T-helper 2 cell treated with Interferon-gamma antibody and Interleukin-4, amounts not matched to agents 5 μg/mL and 100 μg/mL, for 36 hours (primary cell): ENCODE results near the gene ZNF350.
"Not testable (repeated sequence)": the region's sequence is repeated elsewhere in the genome, so short reads cannot be mapped to it uniquely, and the experiment has no call there.

Experiments
- DNase-seq: peaks from one replicate; pipeline ENCODE4 v3.0.0; 2021; ENCODE audit warnings: low spot score
- H3K27ac Mint-ChIP-seq: one replicate; pipeline ENCODE4 v1.8.0; 2021; ENCODE audit warnings: mild to moderate bottlenecking, mixed read lengths
- H3K27me3 Mint-ChIP-seq: one replicate; pipeline ENCODE4 v1.8.0; 2021; ENCODE audit warnings: low read depth, mixed read lengths
- H3K36me3 Mint-ChIP-seq: one replicate; pipeline ENCODE4 v1.8.0; 2021; ENCODE audit warnings: low read depth, mixed read lengths
- H3K4me1 Mint-ChIP-seq: one replicate; pipeline ENCODE4 v1.8.0; 2021; ENCODE audit warnings: low read depth, mixed read lengths
- H3K4me3 Mint-ChIP-seq: one replicate; pipeline ENCODE4 v1.8.0; 2022; ENCODE audit warnings: mild to moderate bottlenecking, moderate library complexity, mixed read lengths
- H3K9me3 Mint-ChIP-seq: one replicate; pipeline ENCODE4 v1.8.0; 2021; ENCODE audit warnings: mixed read lengths

Gene ZNF350

DNA sequence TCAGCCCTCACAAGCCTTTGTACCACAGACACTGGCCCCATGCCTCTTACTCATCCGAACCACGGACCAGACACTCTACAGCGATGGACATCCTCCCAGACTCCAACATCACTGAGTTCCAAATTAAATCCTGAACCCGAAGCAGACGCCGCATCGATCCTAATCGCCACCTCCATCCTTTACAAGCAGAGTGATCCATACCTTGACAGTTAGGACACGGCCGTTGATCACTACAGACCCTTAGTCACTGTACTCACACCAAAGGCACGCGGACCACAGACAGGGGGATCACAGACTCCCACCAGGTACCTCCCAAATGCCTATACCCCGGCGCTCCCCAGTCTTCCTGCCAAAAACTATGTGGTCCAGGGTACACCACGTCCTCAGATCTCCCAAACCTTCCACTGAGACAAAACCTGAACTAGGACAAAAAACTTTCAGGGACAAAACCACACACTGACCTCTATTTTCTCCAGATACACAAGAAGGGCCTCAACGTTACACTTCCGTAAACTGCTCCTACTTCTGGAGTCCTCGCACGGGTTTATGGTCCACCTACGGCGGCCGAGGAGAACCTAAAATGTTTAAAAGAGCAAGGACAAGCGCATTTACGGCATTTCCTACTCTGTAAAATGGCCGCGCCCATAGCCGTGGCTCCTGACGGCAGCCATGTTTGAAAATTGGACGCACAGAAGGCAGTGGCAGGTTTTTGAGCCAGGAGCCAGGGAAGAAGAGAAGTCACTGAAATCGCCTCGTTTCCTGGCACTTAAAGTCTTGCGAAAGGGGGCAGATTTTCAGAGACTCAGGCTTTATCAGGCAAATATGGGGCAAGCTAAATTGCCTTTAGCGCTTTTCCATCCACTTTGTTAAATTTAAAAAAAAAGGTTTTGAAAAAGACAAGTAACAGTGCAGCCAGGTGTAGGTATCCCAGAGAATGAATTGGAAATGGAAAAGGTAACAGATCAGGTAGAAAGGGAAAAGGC, at the start of gene ZNF350:
Gene ZNF350 (minus strand): TSS at position 532 of the 983 bp plus-strand sequence. CDS start 12,480 bp downstream, outside the sequence.
- H3K9me3 Mint-ChIP-seq = peaks cover 70% of the 10 kb centered on the region
- peaks cover 44% of the 10 kb centered on the region for H3K36me3 Mint-ChIP-seq
- DNase-seq = peak; percentile 87
- peak within 1 kb of the TSS; percentile 92 for H3K4me3 Mint-ChIP-seq
- peak within 1 kb of the TSS; percentile 93 for H3K27ac Mint-ChIP-seq
- H3K27me3 Mint-ChIP-seq = no peaks in the 10 kb centered on the region
- peaks cover 5% of the 10 kb centered on the region for H3K4me1 Mint-ChIP-seq

GRCh38 chr19:52034051-52034728, 47.5 kb upstream of the ZNF350 start:
- peaks cover 75% of the 10 kb centered on the region for H3K9me3 Mint-ChIP-seq
- H3K36me3 Mint-ChIP-seq = peaks cover 79% of the 10 kb centered on the region
- no peaks in the 10 kb centered on the region for H3K4me1 Mint-ChIP-seq
- H3K27ac Mint-ChIP-seq = no peak overlapping the region
- no peak overlapping the region for H3K4me3 Mint-ChIP-seq
- H3K27me3 Mint-ChIP-seq = no peaks in the 10 kb centered on the region
- DNase-seq = no peak

DNA sequence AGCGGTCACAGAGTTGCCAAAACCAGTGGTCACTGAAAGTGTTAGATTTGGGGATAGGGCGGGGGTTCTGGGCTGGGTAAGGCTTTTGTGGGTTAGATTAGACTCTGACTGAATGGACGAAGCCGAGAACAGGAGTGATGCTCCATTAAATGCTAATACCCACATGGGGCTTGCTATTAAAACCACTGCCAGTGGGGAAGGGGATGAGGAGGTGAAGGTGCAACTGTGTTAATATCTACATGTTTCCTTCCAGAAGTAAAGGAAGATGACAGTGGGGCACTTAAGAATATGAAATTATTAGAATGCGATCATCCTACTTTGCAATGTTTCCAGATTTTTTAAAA, 42.1 kb upstream of the ZNF350 start:
- H3K36me3 Mint-ChIP-seq = peaks cover 75% of the 10 kb centered on the region
- H3K4me1 Mint-ChIP-seq = peaks cover 17% of the 10 kb centered on the region
- DNase-seq = no peak
- no peaks in the 10 kb centered on the region for H3K27me3 Mint-ChIP-seq
- peak overlapping the region; percentile 90 for H3K4me3 Mint-ChIP-seq
- H3K27ac Mint-ChIP-seq = peak overlapping the region; percentile 95
- peaks cover 69% of the 10 kb centered on the region for H3K9me3 Mint-ChIP-seq

GRCh38 chr19:52028027-52028779, 41.6 kb upstream of the ZNF350 start, which contains the start of gene ZNF614:
Gene ZNF614, minus strand, starts transcription at chr19:52028379. Its CDS starts 2,634 bp downstream, at chr19:52025745.
- peak within 1 kb of the TSS; percentile 95 for H3K27ac Mint-ChIP-seq
- peaks cover 69% of the 10 kb centered on the region for H3K9me3 Mint-ChIP-seq
- no peaks in the 10 kb centered on the region for H3K27me3 Mint-ChIP-seq
- DNase-seq = peak; percentile 90
- H3K4me3 Mint-ChIP-seq = peak within 1 kb of the TSS; percentile 90
- peaks cover 17% of the 10 kb centered on the region for H3K4me1 Mint-ChIP-seq
- H3K36me3 Mint-ChIP-seq = peaks cover 75% of the 10 kb centered on the region

DNA sequence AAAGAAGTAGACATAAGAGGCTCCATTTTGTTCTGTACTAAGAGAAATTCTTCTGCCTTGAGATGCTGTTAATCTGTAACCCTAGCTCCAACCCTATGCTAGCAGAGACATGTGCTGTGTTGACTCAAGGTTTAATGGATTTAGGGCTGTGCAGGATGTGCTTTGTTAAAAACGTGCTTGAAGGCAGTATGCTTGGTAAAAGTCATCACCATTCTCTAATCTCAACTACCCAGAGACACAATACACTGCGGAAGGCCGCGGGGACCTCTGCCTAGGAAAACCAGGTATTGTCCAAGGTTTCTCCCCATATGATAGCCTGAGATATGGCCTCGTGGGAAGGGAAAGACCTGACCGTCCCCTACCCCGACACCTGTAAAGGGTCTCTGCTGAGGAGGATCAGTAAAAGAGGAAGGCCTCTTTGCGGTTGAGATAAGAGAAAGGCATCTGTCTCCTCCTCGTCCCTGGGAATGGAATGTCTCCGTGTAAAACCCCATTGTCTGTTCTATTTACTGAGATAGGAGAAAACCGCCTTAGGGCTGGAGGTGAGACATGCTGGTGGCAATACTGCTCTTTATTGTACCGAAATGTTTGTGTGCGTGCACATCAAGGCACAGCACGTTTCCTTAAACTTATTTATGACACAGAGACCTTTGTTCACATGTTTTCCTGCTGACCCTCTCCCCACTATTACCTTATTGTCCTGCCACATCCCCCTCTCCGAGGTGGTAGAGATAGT, 39.8 kb upstream of the ZNF350 start:
- H3K36me3 Mint-ChIP-seq = peaks cover 83% of the 10 kb centered on the region
- not testable (repeated sequence) for DNase-seq, H3K27me3 Mint-ChIP-seq, H3K27ac Mint-ChIP-seq
- peaks cover 17% of the 10 kb centered on the region for H3K4me1 Mint-ChIP-seq
- peaks cover 73% of the 10 kb centered on the region for H3K9me3 Mint-ChIP-seq
- peak overlapping the region; percentile 90 for H3K4me3 Mint-ChIP-seq

DNA sequence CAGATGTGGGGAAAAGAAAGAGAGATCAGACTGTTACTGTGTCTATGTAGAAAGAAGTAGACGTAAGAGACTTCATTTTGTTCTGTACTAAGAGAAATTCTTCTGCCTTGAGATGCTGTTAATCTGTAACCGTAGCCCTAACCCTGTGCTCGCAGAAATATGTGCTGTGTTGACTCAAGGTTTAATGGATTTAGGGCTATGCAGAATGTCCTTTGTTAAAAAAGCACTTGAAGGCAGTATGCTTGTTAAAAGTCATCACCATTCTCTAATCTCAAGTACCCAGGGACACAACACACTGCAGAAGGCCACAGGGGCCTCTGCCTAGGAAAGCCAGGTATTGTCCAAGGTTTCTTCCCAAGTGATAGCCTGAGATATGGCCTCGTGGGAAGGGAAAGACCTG, 37.8 kb upstream of the ZNF350 start:
- not testable (repeated sequence) for H3K27me3 Mint-ChIP-seq, H3K27ac Mint-ChIP-seq, DNase-seq, H3K4me3 Mint-ChIP-seq
- Mint-ChIP-seq H3K36me3 (peaks cover 87% of the 10 kb centered on the region), H3K9me3 (peaks cover 75% of the 10 kb centered on the region), H3K4me1 (peaks cover 17% of the 10 kb centered on the region)

DNA sequence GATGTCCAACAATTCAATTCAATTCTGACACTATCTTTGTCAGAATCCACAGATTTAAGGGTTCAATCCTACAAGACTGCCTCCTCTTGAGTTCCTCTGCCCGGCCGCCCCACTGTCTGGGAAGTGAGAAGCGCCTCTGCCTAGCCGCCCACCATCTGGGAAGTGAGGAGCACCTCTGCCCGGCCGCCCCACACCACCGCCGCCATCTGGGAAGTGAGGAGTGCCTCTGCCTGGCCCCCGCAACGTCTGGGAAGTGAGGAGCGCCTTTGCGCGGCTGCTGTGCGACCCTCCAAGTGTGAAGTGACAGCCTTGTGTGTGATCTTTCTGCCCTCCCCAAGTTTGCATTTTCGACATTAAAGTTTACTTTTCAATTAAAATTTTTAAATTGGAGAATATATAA, 35.6 kb upstream of the ZNF350 start:
- Mint-ChIP-seq H3K4me3 (no peak overlapping the region), H3K4me1 (peaks cover 5% of the 10 kb centered on the region), H3K27ac (no peak overlapping the region), H3K27me3 (no peaks in the 10 kb centered on the region), H3K36me3 (peaks cover 94% of the 10 kb centered on the region), H3K9me3 (peaks cover 82% of the 10 kb centered on the region)
- DNase-seq = no peak

DNA sequence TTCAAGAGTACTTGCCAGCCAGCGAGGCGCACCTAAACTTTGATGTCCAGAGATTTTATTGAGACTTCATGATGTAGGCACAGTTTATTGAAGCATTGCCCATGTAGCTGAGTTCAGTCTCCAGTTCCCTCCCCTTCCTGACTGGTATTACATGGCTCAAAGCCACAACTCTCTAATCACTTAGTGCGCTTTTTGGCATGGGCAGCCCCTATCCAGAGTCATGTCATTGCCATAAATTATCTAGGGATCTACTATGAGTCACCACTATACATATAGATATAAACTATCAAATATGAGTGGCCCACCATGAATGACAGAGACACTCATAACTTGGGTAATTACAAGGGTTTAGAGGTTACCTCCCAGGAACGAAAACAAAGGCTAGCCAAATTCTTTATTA, 33.9 kb upstream of the ZNF350 start:
- H3K27ac Mint-ChIP-seq = no peak overlapping the region
- H3K36me3 Mint-ChIP-seq = peaks cover 94% of the 10 kb centered on the region
- peaks cover 82% of the 10 kb centered on the region for H3K9me3 Mint-ChIP-seq
- no peak for DNase-seq
- no peaks in the 10 kb centered on the region for H3K27me3 Mint-ChIP-seq
- no peak overlapping the region for H3K4me3 Mint-ChIP-seq
- no peaks in the 10 kb centered on the region for H3K4me1 Mint-ChIP-seq

- Mint-ChIP-seq H3K27me3 (no peaks in the 10 kb centered on the region), H3K36me3 (peaks cover 51% of the 10 kb centered on the region), H3K4me1 (peaks cover 11% of the 10 kb centered on the region), H3K4me3 (no peak overlapping the region), H3K27ac (no peak overlapping the region), H3K9me3 (peaks cover 63% of the 10 kb centered on the region)
- DNase-seq = no peak
These were observed 24.0 kb upstream of the ZNF350 start for GRCh38 chr19:52010674-52011073.

- DNase-seq = peak; percentile 83
- Mint-ChIP-seq H3K4me3 (peak within 1 kb of the TSS; percentile 96), H3K36me3 (peaks cover 54% of the 10 kb centered on the region), H3K9me3 (peaks cover 63% of the 10 kb centered on the region), H3K4me1 (peaks cover 11% of the 10 kb centered on the region), H3K27me3 (no peaks in the 10 kb centered on the region), H3K27ac (peak within 1 kb of the TSS; percentile 98)
These were observed 21.3 kb upstream of the ZNF350 start, which contains the start of gene ZNF615 for GRCh38 chr19:52007806-52008557. Gene ZNF615, minus strand, starts transcription at chr19:52008211. Its CDS starts 4,500 bp downstream, at chr19:52003711.

GRCh38 chr19:52007451-52007805, 20.8 kb upstream of the ZNF350 start:
- Mint-ChIP-seq H3K36me3 (peaks cover 50% of the 10 kb centered on the region), H3K9me3 (peaks cover 65% of the 10 kb centered on the region)

GRCh38 chr19:51994048-51994644, 7.5 kb upstream of the ZNF350 start:
- H3K36me3 Mint-ChIP-seq = peaks cover 57% of the 10 kb centered on the region
- H3K27ac Mint-ChIP-seq = no peak overlapping the region
- no peaks in the 10 kb centered on the region for H3K27me3 Mint-ChIP-seq
- H3K4me1 Mint-ChIP-seq = no peaks in the 10 kb centered on the region
- DNase-seq = no peak
- H3K4me3 Mint-ChIP-seq = no peak overlapping the region
- peaks cover 81% of the 10 kb centered on the region for H3K9me3 Mint-ChIP-seq

More at GRCh38 chr19:52007451-52007805, 20.8 kb upstream of the ZNF350 start:
- peaks cover 11% of the 10 kb centered on the region for H3K4me1 Mint-ChIP-seq
- peak overlapping the region; percentile 96 for H3K4me3 Mint-ChIP-seq
- DNase-seq = no peak
- H3K27ac Mint-ChIP-seq = peak overlapping the region; percentile 98
- H3K27me3 Mint-ChIP-seq = no peaks in the 10 kb centered on the region
